ENCODE measurements around the gene UBE2C. TPM values are rescaled to one million over a fixed set of nuclear protein-coding genes. Genes with fewer than 3 reads are reported as not detected.
A peak's percentile ranks its signal among the peaks of the same experiment; 100 is the strongest.

UBE2C gene
- total RNA-seq, 1 donor from 2014 or later, result 202 TPM

- no peaks in the 10 kb centered on the region for H3K36me3 Mint-ChIP-seq (ENCODE audit: low read depth)
- no peak overlapping the region for H3K4me3 Mint-ChIP-seq
- TF ChIP-seq CTCF (conservative IDR thresholded peaks at IDR 0.05), result no peak
- peaks cover 24% of the 10 kb centered on the region for H3K27me3 Mint-ChIP-seq (ENCODE audit: low read depth)
- no peaks in the 10 kb centered on the region for H3K9me3 Mint-ChIP-seq
- H3K4me1 Mint-ChIP-seq, result peaks cover 7% of the 10 kb centered on the region
- no peak overlapping the region for H3K27ac Mint-ChIP-seq (ENCODE audit: unreplicated experiment)
- DNase-seq (ENCODE audit: low read depth, low spot score), result no peak
Measured at GRCh38 chr20:45822857-45823256, 10.4 kb downstream of the UBE2C start.

- no peak for DNase-seq (ENCODE audit: low read depth, low spot score)
- Mint-ChIP-seq H3K4me3 (no peak overlapping the region), H3K9me3 (no peaks in the 10 kb centered on the region), H3K36me3 (ENCODE audit: low read depth) (no peaks in the 10 kb centered on the region), H3K4me1 (peaks cover 10% of the 10 kb centered on the region), H3K27ac (ENCODE audit: unreplicated experiment) (peak overlapping the region; percentile 89), H3K27me3 (ENCODE audit: low read depth) (peaks cover 24% of the 10 kb centered on the region)
- peak; percentile 37 for TF ChIP-seq CTCF (conservative IDR thresholded peaks at IDR 0.05)
Measured at GRCh38 chr20:45823949-45824835, 11.7 kb downstream of the UBE2C start.

- peaks cover 24% of the 10 kb centered on the region for H3K27me3 Mint-ChIP-seq (ENCODE audit: low read depth)
- H3K4me1 Mint-ChIP-seq, result peaks cover 10% of the 10 kb centered on the region
- no peaks in the 10 kb centered on the region for H3K36me3 Mint-ChIP-seq (ENCODE audit: low read depth)
- TF ChIP-seq CTCF (conservative IDR thresholded peaks at IDR 0.05), result no peak
- DNase-seq (ENCODE audit: low read depth, low spot score), result no peak
- H3K4me3 Mint-ChIP-seq, result no peak overlapping the region
- no peak overlapping the region for H3K27ac Mint-ChIP-seq (ENCODE audit: unreplicated experiment)
- H3K9me3 Mint-ChIP-seq, result no peaks in the 10 kb centered on the region
Measured at GRCh38 chr20:45826381-45827019, 14.1 kb downstream of the UBE2C start.

GRCh38 chr20:45827030-45827652, 14.7 kb downstream of the UBE2C start, which contains the start of gene TNNC2:
TNNC2 (minus strand) TSS chr20:45827312; CDS start chr20:45827248, 64 bp downstream.
- TF ChIP-seq CTCF (conservative IDR thresholded peaks at IDR 0.05), result no peak
- no peaks in the 10 kb centered on the region for H3K36me3 Mint-ChIP-seq (ENCODE audit: low read depth)
- no peaks in the 10 kb centered on the region for H3K9me3 Mint-ChIP-seq
- no peak within 1 kb of the TSS for H3K4me3 Mint-ChIP-seq
- no peak for DNase-seq (ENCODE audit: low read depth, low spot score)
- H3K27me3 Mint-ChIP-seq (ENCODE audit: low read depth), result peaks cover 21% of the 10 kb centered on the region
- H3K27ac Mint-ChIP-seq (ENCODE audit: unreplicated experiment), result peak within 1 kb of the TSS; percentile 67
- peaks cover 10% of the 10 kb centered on the region for H3K4me1 Mint-ChIP-seq

- H3K4me1 Mint-ChIP-seq, result peaks cover 10% of the 10 kb centered on the region
- DNase-seq (ENCODE audit: low read depth, low spot score), result no peak
- H3K4me3 Mint-ChIP-seq, result no peak overlapping the region
- no peak for TF ChIP-seq CTCF (conservative IDR thresholded peaks at IDR 0.05)
- H3K27me3 Mint-ChIP-seq (ENCODE audit: low read depth), result peaks cover 18% of the 10 kb centered on the region
- H3K27ac Mint-ChIP-seq (ENCODE audit: unreplicated experiment), result no peak overlapping the region
- no peaks in the 10 kb centered on the region for H3K9me3 Mint-ChIP-seq
- no peaks in the 10 kb centered on the region for H3K36me3 Mint-ChIP-seq (ENCODE audit: low read depth)
Measured at GRCh38 chr20:45827712-45828111, 15.3 kb downstream of the UBE2C start.
